ENCODE data around the gene SLC10A6.
A peak's percentile ranks its signal among the peaks of the same experiment; 100 is the strongest.

The SLC10A6 gene

DNA sequence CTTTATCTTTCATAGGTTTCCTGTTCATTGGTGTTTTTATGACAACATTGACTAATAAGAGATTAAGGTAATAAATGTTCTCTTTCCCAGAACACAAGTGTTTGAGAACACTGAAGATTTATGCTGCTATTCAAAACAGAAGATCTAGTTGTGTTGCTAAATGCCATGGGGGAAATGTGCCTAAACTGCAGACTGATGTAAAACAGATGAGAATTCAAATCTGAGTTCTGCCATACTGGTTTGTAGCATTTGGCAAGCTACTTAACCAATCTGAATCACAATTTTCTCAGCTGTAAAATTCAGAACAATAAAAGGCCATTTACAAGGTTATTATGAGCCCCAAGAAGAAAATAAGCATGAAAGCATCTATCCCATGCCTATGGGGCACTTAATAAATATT, 2.3 kb downstream of the SLC10A6 start:
- no peak for DNase-seq

- no peak for DNase-seq
These were observed 3.6 kb downstream of the SLC10A6 start for GRCh38 chr4:86845593-86845992.

- no peak for DNase-seq
These were observed 7.9 kb downstream of the SLC10A6 start for GRCh38 chr4:86841309-86841708.

- no peak for DNase-seq
These were observed 8.3 kb downstream of the SLC10A6 start for GRCh38 chr4:86840858-86841257.

- DNase-seq, result no peak
These were observed 11.3 kb downstream of the SLC10A6 start for GRCh38 chr4:86837691-86838503.

- no peak for DNase-seq
These were observed 13.5 kb downstream of the SLC10A6 start for GRCh38 chr4:86835677-86836076.

GRCh38 chr4:86834901-86835300, 14.3 kb downstream of the SLC10A6 start:
- no peak for DNase-seq

- DNase-seq, result no peak
These were observed 15.6 kb downstream of the SLC10A6 start for GRCh38 chr4:86833615-86834014.

- DNase-seq, result peak; percentile 27
These were observed 17.7 kb downstream of the SLC10A6 start for GRCh38 chr4:86831262-86832130.

DNA sequence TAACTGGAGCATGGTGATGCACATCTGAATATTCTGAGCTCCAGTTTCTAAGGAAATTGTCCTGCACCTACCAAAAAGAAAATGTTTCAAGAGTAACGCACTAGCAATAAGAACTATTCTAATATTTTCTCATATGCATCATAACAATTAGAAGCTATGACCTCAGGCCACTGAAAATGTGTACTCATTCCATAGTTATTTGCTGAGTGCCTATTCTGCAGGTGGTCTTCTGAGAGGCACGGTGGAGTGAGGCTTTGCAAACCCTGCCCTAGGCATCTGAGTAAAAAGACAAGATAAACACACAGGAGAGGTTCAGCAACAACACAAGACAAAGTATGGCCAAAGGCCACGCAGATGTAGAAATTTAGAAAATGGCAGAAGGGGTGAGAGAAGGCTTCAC, 23.7 kb downstream of the SLC10A6 start:
- no peak for DNase-seq

GRCh38 chr4:86822136-86822535, 27.0 kb downstream of the SLC10A6 start:
- no peak for DNase-seq

GRCh38 chr4:86821151-86821550, 28.0 kb downstream of the SLC10A6 start:
- DNase-seq, result no peak

DNA sequence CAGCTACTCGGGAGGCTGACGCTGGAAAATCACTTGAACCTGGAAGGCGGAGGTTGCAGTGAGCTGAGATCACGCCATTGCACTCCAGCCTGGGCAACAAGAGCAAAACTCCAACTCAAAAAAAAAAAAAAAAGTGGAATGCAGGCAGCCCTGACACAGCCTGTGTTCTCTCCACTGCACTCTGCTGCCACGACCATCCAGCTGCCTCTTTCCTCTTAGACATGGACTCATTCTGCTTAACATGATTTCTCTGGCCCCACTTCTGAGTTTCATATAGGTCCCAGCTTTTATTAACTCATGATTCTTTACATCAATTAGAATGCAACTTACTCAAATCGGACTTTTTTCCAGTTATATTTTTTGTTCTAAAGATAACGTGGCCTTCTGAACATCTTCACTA, 29.6 kb downstream of the SLC10A6 start:
- no peak for DNase-seq

DNA sequence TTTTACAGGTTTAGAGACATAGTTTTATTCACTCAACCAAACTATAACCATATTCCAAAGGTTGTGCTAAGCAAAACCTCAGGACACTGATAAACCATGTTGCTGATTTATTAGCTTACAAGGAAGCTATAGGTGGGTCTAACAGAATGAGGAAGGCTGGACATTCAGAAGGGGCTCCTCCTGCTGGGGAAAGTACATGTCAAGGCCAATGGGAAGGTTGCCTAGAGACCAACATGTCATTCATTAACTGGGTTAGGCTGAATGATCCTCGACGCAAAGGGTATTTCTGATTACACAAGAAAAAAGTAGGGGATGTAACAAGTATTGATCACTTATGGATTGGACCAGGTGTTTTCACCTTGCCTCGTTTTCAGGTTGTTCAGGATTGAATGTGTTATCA, 30.3 kb downstream of the SLC10A6 start:
- no peak for DNase-seq

GRCh38 chr4:86818211-86818610, 31.0 kb downstream of the SLC10A6 start:
- no peak for DNase-seq

- DNase-seq, result no peak
These were observed 32.5 kb downstream of the SLC10A6 start for GRCh38 chr4:86816501-86817273.

DNA sequence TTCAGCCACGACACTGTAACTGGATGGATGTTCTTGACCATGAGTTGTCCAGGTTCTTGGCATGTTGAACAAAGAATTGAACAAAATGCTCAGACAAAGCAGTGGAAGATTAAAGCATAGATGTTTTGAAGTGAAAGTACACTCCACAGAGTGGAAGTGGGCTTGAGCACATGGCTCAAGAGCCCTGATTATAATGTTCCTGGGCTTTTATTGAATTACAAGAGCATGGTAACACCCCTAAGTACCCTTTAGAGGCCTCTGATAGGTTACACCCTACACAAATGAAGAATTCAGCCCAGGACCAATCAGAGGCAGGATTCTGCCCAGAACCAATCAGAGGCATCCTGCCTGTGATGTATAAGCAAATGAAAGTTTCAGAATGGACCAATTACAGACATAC, 33.5 kb downstream of the SLC10A6 start:
- DNase-seq, result no peak

DNA sequence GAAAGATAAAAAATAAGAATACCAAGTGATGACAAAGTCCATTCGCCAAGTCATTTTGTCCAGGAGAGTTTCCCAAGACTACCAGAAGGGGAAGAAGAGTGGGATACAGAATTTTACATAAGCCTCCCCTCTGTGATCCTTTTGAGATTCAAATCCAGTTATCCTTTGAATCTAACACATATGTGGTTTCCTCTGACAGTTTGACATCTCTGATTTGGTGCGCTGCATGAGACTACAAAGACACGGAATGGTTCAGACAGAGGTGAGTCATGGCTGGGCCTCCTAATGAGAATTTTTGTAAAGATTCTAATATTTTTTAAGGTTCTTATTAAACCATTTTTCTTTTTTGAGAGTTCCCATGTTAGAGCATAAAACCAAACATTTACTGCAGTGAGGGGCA, 38.3 kb downstream of the SLC10A6 start:
- DNase-seq, result no peak

DNA sequence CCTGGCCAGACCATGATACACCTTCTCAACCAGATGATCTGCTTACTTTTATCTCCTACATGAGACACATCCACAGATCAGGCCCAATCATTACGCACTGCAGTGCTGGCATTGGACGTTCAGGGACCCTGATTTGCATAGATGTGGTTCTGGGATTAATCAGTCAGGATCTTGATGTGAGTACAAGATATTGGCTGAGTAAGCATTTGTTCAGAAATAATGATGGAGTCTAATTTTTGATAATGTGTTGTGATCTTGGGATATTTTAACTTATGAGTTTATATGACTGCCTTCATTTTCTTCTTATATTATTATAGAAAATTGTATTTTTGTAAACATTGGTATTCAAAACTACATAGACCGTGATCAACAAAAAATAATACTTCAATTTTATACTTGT, 39.4 kb downstream of the SLC10A6 start:
- DNase-seq, result no peak

- no peak for DNase-seq
These were observed 58.1 kb downstream of the SLC10A6 start for GRCh38 chr4:86791126-86791525.

DNA sequence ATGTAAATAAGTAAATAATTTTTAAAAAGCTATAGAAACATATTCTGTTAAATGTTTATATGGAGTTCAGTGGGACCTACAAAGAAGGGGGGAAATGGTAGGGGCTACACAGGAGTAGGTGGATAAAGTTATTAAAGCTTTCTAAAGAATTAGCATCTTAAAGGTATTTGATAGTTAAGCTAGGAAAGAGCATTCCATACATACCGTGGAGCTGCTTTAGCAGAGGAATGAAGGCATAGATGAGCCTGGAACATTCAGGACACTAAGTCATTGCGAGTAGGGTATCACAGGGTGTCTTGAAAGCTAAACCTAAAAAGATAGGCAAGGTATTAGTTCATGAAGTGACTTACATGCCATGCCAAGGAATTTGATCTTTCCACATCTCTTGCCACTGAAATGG, 60.4 kb downstream of the SLC10A6 start:
- DNase-seq, result no peak

- no peak for DNase-seq
These were observed 71.0 kb downstream of the SLC10A6 start for GRCh38 chr4:86778175-86778574.

GRCh38 chr4:86775061-86775460, 74.1 kb downstream of the SLC10A6 start:
- no peak for DNase-seq

Measured in GF-D8 (cell line).